ENCODE data around the gene KHDC4.

The KHDC4 gene

DNA sequence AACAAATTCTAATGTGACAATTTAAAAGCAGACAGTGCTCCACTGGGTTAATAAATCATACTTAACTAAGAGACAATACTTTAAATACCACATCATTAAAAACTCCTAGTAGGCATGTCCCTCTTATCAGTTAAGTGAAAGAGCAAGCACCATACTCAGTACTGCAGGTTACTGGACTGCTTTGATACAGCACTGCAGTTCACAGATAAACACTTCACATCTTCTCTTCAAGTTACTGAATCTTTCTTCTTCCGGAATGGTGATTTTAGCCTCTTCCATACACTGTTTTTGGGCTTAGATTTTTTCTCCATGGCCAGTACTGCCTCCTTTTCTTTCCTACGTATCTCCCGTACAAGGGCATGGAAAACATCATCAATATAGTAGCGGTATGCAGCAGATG, 34.1 kb downstream of the KHDC4 start:
- no peak for TF ChIP-seq CTCF (IDR thresholded peaks at IDR 0.05)

- no peak for TF ChIP-seq CTCF (IDR thresholded peaks at IDR 0.05)
Measured at GRCh38 chr1:155899683-155900082, 34.5 kb downstream of the KHDC4 start.

DNA sequence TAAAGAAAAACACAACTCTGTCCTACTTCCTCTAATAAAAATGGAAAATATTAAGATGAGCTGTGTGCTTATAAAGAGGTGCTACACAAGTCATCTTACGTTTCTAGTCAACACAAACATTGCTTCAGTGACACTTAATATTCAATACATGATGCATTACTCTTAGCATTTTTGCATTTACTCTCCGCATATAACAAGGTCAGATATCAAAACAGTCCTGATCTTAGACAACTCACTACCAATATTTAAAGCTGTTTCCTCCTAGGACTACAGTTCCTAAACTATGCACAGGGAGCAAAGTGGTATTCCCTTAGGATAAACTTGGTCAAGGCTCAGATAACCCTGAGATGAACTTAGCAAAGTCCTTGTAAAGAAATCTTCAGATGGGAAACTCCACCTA, 35.3 kb downstream of the KHDC4 start:
- TF ChIP-seq CTCF (IDR thresholded peaks at IDR 0.05): no peak

DNA sequence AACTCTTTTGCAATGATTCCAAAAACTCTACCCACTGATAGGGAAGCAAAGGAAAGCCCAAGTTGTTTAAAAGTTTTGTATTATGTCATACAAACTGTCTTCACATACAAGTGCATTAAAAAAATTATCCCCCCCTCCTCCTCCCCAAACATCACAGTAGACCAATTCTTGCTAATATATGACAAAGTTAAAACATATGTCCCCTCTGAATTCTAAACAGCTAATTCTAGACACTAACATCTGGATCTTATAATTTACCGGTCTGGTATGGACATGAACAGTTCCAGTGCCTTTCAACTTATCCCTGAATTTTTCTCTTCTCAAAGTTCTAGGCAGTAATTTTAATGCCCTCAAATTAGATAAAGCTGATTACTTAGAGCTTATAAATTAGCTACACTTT, 36.5 kb downstream of the KHDC4 start:
- TF ChIP-seq CTCF (IDR thresholded peaks at IDR 0.05): no peak

DNA sequence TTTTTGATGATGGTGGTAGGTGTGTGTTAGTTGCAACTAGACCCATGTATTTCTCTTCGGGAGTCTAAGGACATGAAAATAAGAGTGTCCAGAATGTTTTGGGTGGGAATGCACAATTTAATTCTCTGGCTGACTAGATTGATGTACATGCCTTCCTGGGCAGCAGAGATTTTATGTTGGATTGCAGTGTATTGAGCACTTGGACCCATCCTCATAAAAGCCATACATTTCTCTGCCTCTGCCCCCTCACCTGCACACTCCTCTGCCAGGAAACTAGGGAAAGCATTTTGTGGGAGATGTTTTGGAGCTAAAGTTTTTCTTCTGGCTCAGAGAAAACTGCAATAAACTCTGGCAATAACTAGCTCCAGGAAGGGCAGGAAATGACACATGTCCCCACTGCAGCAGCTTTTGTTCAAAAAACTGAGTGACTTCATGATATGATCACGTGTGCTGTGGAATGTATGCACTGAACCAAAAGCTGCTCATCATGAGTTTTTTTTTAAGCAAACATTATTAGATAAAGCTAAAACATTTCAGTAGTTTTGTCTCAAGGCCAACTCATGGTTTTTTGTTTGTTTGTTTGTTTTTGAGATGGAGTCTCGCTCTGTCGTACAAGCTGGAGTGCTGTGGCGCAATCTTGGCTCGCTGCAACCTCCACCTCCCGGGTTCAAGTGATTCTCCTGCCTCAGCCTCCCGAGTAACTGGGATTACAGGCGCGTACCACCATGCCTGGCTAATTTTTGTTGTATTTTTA, 40.6 kb downstream of the KHDC4 start:
- TF ChIP-seq CTCF (IDR thresholded peaks at IDR 0.05): no peak

- TF ChIP-seq CTCF (IDR thresholded peaks at IDR 0.05): no peak
Measured at GRCh38 chr1:155892796-155893195, 41.4 kb downstream of the KHDC4 start.

DNA sequence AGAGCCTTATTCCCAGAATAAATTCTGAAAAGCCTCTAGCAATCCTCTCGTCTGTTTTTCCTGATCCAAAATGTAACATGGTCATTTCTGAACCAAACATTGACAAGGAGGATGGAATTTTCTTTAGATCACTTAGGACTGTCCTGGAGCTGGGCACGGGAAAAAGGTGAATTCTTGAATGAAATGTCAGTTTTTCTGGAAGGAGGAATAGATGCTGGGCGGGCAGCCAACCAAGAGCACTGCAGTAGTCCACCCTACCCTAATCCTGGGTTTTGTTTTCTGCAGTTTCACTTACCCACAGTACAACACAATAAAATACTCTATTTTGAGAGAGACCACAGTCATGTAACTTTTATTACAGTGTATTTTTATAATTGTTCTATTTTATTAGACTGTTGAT, 44.0 kb downstream of the KHDC4 start:
- TF ChIP-seq CTCF (IDR thresholded peaks at IDR 0.05): no peak

DNA sequence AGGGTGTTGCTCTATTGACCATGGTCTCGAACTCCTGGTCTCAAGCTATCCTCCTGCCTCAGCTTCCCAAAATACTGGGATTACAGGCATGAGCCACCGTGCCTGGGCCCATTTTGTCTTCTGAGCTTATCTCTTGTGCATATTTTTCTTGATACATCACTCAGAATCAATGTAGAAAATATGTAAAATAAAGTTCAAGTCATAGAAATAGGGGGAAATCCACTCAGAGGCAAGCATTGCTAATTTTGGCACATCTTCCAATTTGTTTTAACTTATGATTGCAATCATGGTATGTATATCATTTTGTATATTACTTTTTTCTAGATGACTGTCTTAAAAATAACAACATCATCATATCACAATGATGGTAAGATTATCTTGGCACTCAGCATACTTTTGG, 44.6 kb downstream of the KHDC4 start:
- no peak for TF ChIP-seq CTCF (IDR thresholded peaks at IDR 0.05)
